ENCODE measurements around the gene COX7C.
"Not testable (repeated sequence)": the region's sequence is repeated elsewhere in the genome, so short reads cannot be mapped to it uniquely, and the experiment has no call there.

Gene COX7C

GRCh38 chr5:86623785-86624483 is 6.2 kb downstream of the COX7C start:
- no peak overlapping the region for H3K9ac ChIP-seq (ENCODE audit: low read length)
- peaks cover 37% of the 10 kb centered on the region for H3K36me3 ChIP-seq (ENCODE audit: control insufficient read depth, insufficient read depth, low read length)
- no peaks in the 10 kb centered on the region for H3K27me3 ChIP-seq (ENCODE audit: control insufficient read depth, insufficient read depth, low read length)
- no peak overlapping the region for H3K4me3 ChIP-seq (ENCODE audit: low read depth, low read length)
- no peaks in the 10 kb centered on the region for H3K9me3 ChIP-seq (ENCODE audit: control insufficient read depth, insufficient read depth, low read depth, low read length)
- no peak overlapping the region for H3K27ac ChIP-seq (ENCODE audit: low read depth, low read length)
- H3K4me1 ChIP-seq (ENCODE audit: control insufficient read depth, insufficient read depth, low read length) = peaks cover 4% of the 10 kb centered on the region; the same call in 1 of the 2 replicates

GRCh38 chr5:86625148-86625547 is 7.4 kb downstream of the COX7C start:
- Histone ChIP-seq H3K9me3 (ENCODE audit: control insufficient read depth, insufficient read depth, low read depth, low read length) (no peaks in the 10 kb centered on the region), H3K4me3 (ENCODE audit: low read depth, low read length) (no peak overlapping the region), H3K4me1 (ENCODE audit: control insufficient read depth, insufficient read depth, low read length) (no peaks in the 10 kb centered on the region), H3K27me3 (ENCODE audit: control insufficient read depth, insufficient read depth, low read length) (no peaks in the 10 kb centered on the region), H3K27ac (ENCODE audit: low read depth, low read length) (no peak overlapping the region), H3K36me3 (ENCODE audit: control insufficient read depth, insufficient read depth, low read length) (peaks cover 25% of the 10 kb centered on the region), H3K9ac (ENCODE audit: low read length) (no peak overlapping the region)

DNA sequence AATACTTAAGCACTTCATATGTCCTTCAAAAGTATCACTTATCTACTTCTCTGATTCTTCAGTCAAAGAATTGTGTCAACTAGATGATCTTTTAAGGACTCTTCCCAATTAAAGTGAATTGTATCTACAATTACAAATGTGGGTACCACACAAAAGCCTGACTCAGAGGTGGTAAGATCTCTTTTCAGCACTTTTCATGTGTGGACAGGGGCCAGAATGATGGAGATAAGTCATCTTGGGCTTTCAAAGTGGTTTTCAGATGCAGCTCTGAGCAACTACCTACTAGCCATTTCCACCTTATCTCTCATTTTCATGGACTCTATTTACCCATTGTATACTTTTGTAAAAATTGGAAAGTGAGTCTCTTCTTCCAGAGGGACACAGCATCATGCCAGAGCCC is 8.4 kb downstream of the COX7C start:
- Histone ChIP-seq H3K4me1 (ENCODE audit: control insufficient read depth, insufficient read depth, low read length) (peaks cover 4% of the 10 kb centered on the region; the same call in 1 of the 2 replicates), H3K9ac (ENCODE audit: low read length) (no peak overlapping the region), H3K4me3 (ENCODE audit: low read depth, low read length) (no peak overlapping the region), H3K9me3 (ENCODE audit: control insufficient read depth, insufficient read depth, low read depth, low read length) (no peaks in the 10 kb centered on the region), H3K36me3 (ENCODE audit: control insufficient read depth, insufficient read depth, low read length) (peaks cover 14% of the 10 kb centered on the region), H3K27me3 (ENCODE audit: control insufficient read depth, insufficient read depth, low read length) (no peaks in the 10 kb centered on the region), H3K27ac (ENCODE audit: low read depth, low read length) (no peak overlapping the region)

- Histone ChIP-seq H3K27me3 (ENCODE audit: control insufficient read depth, insufficient read depth, low read length) (no peaks in the 10 kb centered on the region), H3K9me3 (ENCODE audit: control insufficient read depth, insufficient read depth, low read depth, low read length) (no peaks in the 10 kb centered on the region), H3K9ac (ENCODE audit: low read length) (no peak overlapping the region), H3K4me3 (ENCODE audit: low read depth, low read length) (no peak overlapping the region), H3K4me1 (ENCODE audit: control insufficient read depth, insufficient read depth, low read length) (peaks cover 17% of the 10 kb centered on the region; the same call in 1 of the 2 replicates), H3K27ac (ENCODE audit: low read depth, low read length) (no peak overlapping the region), H3K36me3 (ENCODE audit: control insufficient read depth, insufficient read depth, low read length) (no peaks in the 10 kb centered on the region)
These were observed 13.4 kb downstream of the COX7C start for GRCh38 chr5:86631165-86631564.

GRCh38 chr5:86640998-86641397 is 23.3 kb downstream of the COX7C start:
- Histone ChIP-seq H3K4me3 (ENCODE audit: low read depth, low read length) (no peak overlapping the region), H3K9me3 (ENCODE audit: control insufficient read depth, insufficient read depth, low read depth, low read length) (no peaks in the 10 kb centered on the region), H3K9ac (ENCODE audit: low read length) (no peak overlapping the region), H3K27me3 (ENCODE audit: control insufficient read depth, insufficient read depth, low read length) (no peaks in the 10 kb centered on the region), H3K27ac (ENCODE audit: low read depth, low read length) (peak overlapping the region; percentile 79), H3K36me3 (ENCODE audit: control insufficient read depth, insufficient read depth, low read length) (no peaks in the 10 kb centered on the region), H3K4me1 (ENCODE audit: control insufficient read depth, insufficient read depth, low read length) (peaks cover 58% of the 10 kb centered on the region)

DNA sequence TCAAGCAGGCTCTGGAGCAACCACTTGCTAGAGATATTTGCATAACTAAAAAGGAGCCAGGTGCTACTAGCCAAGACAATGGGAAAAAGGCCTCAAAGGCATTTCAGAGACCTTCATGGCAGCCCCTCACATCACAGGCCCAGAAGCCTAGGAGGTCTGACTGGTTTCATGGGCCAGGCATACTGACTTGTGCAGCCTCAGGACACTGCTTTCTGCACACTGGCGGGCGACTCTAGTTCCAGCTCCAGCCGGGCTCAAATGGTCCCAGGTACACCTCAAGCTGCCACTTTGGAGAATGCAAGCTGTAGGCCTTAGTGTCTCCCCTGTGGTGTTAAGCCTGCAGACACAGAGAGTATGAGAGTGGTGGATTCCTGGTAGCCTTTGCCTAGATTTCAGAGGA is 27.1 kb downstream of the COX7C start:
- H3K9ac ChIP-seq (ENCODE audit: low read length) = peak overlapping the region; percentile 24
- peaks cover 61% of the 10 kb centered on the region for H3K4me1 ChIP-seq (ENCODE audit: control insufficient read depth, insufficient read depth, low read length)
- no peaks in the 10 kb centered on the region for H3K36me3 ChIP-seq (ENCODE audit: control insufficient read depth, insufficient read depth, low read length)
- no peaks in the 10 kb centered on the region for H3K9me3 ChIP-seq (ENCODE audit: control insufficient read depth, insufficient read depth, low read depth, low read length)
- H3K27ac ChIP-seq (ENCODE audit: low read depth, low read length) = peak overlapping the region; percentile 64
- H3K4me3 ChIP-seq (ENCODE audit: low read depth, low read length) = no peak overlapping the region
- H3K27me3 ChIP-seq (ENCODE audit: control insufficient read depth, insufficient read depth, low read length) = no peaks in the 10 kb centered on the region

- no peak overlapping the region for H3K9ac ChIP-seq (ENCODE audit: low read length)
- H3K4me3 ChIP-seq (ENCODE audit: low read depth, low read length) = no peak overlapping the region
- H3K4me1 ChIP-seq (ENCODE audit: control insufficient read depth, insufficient read depth, low read length) = peaks cover 51% of the 10 kb centered on the region
- no peaks in the 10 kb centered on the region for H3K36me3 ChIP-seq (ENCODE audit: control insufficient read depth, insufficient read depth, low read length)
- peak overlapping the region; percentile 64; the same call in 1 of the 2 replicates for H3K27ac ChIP-seq (ENCODE audit: low read depth, low read length)
- no peaks in the 10 kb centered on the region for H3K9me3 ChIP-seq (ENCODE audit: control insufficient read depth, insufficient read depth, low read depth, low read length)
- no peaks in the 10 kb centered on the region for H3K27me3 ChIP-seq (ENCODE audit: control insufficient read depth, insufficient read depth, low read length)
These were observed 28.1 kb downstream of the COX7C start for GRCh38 chr5:86645885-86646284.

DNA sequence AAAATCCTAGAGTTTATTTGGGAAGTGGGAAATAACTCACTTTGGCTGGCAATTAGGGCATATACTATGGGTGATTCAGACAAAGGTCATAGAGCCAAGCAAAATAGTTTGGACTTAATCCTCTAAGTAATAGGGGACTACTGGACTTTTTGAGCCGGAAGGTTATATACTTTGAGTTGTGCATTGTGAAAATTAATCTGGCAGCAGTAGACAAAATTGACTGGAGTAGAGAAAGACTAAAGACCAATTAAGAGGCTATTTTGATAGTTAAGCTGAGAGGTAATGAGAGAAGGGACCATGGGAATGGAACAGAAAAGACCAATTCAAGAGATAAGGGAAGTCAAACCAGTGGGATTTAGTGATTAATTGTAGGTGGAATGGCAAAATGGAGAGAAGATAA is 28.9 kb downstream of the COX7C start:
- Histone ChIP-seq H3K4me1 (ENCODE audit: control insufficient read depth, insufficient read depth, low read length) (peaks cover 43% of the 10 kb centered on the region), H3K4me3 (ENCODE audit: low read depth, low read length) (no peak overlapping the region), H3K36me3 (ENCODE audit: control insufficient read depth, insufficient read depth, low read length) (no peaks in the 10 kb centered on the region), H3K9ac (ENCODE audit: low read length) (no peak overlapping the region), H3K9me3 (ENCODE audit: control insufficient read depth, insufficient read depth, low read depth, low read length) (no peaks in the 10 kb centered on the region), H3K27me3 (ENCODE audit: control insufficient read depth, insufficient read depth, low read length) (no peaks in the 10 kb centered on the region), H3K27ac (ENCODE audit: low read depth, low read length) (no peak overlapping the region)

DNA sequence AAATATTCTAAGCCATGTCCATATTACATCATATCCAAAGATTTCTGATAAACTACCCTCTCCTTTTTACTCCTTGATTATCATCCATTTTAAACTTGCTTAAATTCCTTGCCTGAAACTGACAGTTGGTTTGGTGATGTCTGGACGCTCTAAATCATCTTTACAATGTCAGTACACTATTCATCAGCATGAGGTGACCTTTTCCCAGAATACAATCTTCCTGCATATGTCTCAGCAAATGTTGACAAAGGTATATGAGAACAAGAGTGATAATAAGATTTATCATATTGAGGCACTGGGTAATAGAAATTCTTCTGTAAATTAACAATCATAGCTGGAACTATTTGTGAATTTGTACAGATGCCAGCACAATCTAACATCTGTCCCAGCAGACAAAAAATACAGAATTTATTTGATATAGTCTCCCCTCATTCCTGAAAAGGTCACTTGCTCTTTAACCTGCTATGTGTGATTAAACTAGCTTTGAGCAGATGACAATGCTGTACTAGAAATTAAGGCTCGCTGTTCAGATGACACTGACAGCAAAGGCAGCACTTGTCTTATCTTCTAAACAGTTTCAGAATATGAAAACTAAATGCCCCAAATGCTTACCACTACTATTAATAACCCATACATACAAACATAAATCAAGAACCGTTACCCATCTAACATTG is 32.2 kb downstream of the COX7C start:
- Histone ChIP-seq H3K9ac (ENCODE audit: low read length) (no peak overlapping the region), H3K36me3 (ENCODE audit: control insufficient read depth, insufficient read depth, low read length) (no peaks in the 10 kb centered on the region), H3K27ac (ENCODE audit: low read depth, low read length) (no peak overlapping the region), H3K4me1 (ENCODE audit: control insufficient read depth, insufficient read depth, low read length) (peaks cover 28% of the 10 kb centered on the region), H3K9me3 (ENCODE audit: control insufficient read depth, insufficient read depth, low read depth, low read length) (no peaks in the 10 kb centered on the region), H3K4me3 (ENCODE audit: low read depth, low read length) (no peak overlapping the region), H3K27me3 (ENCODE audit: control insufficient read depth, insufficient read depth, low read length) (no peaks in the 10 kb centered on the region)

GRCh38 chr5:86660771-86661170 is 43.0 kb downstream of the COX7C start:
- not testable (repeated sequence) for H3K36me3 ChIP-seq (ENCODE audit: control insufficient read depth, insufficient read depth, low read length); H3K9me3 ChIP-seq (ENCODE audit: control insufficient read depth, insufficient read depth, low read depth, low read length); H3K27me3 ChIP-seq (ENCODE audit: control insufficient read depth, insufficient read depth, low read length); H3K27ac ChIP-seq (ENCODE audit: low read depth, low read length); H3K4me3 ChIP-seq (ENCODE audit: low read depth, low read length); H3K4me1 ChIP-seq (ENCODE audit: control insufficient read depth, insufficient read depth, low read length); H3K9ac ChIP-seq (ENCODE audit: low read length)

- H3K36me3 ChIP-seq (ENCODE audit: control insufficient read depth, insufficient read depth, low read length) = no peaks in the 10 kb centered on the region
- no peaks in the 10 kb centered on the region for H3K4me1 ChIP-seq (ENCODE audit: control insufficient read depth, insufficient read depth, low read length)
- H3K27me3 ChIP-seq (ENCODE audit: control insufficient read depth, insufficient read depth, low read length) = no peaks in the 10 kb centered on the region
- no peak overlapping the region for H3K27ac ChIP-seq (ENCODE audit: low read depth, low read length)
- peaks cover under 1% of the 10 kb centered on the region; the same call in 1 of the 2 replicates for H3K9me3 ChIP-seq (ENCODE audit: control insufficient read depth, insufficient read depth, low read depth, low read length)
- no peak overlapping the region for H3K4me3 ChIP-seq (ENCODE audit: low read depth, low read length)
- no peak overlapping the region for H3K9ac ChIP-seq (ENCODE audit: low read length)
These were observed 46.4 kb downstream of the COX7C start for GRCh38 chr5:86664173-86664572.

All from HUES6 (cell line).